BE2C (cell line): ENCODE measurements around the gene ATF6. TPM values are rescaled to one million over a fixed set of nuclear protein-coding genes. Genes with fewer than 3 reads are reported as not detected.

Source experiments
- DNase-seq: peaks from one replicate; pipeline ENCODE4 v3.0.0-alpha.2; 2020
- H3K27me3 ChIP-seq: fragments of 250-450 bp; sonication (Bioruptor Pico); 2 replicates; pipeline ENCODE4 v1.5.1; 2020; ENCODE audit warnings: mild to moderate bottlenecking
- H3K36me3 ChIP-seq: fragments of 250-450 bp; sonication (Bioruptor Pico); 2 replicates; pipeline ENCODE4 v1.5.1; 2020; ENCODE audit warnings: mild to moderate bottlenecking
- H3K4me1 ChIP-seq: fragments of 250-450 bp; sonication (Bioruptor Pico); 2 replicates; pipeline ENCODE4 v1.5.1; 2020
- H3K4me3 ChIP-seq: 2 replicates; pipeline ENCODE4 v1.5.1; 2011; ENCODE audit warnings: low read depth, low read length
- H3K9me3 ChIP-seq: fragments of 250-450 bp; sonication (Bioruptor Pico); 2 replicates; pipeline ENCODE4 v1.5.1; 2020
- polyA plus RNA-seq: library from polyadenylated mRNA; unstranded; fragments of >200 nt; gene quantifications from one replicate; pipeline ENCODE4 v1.2.1, GENCODE V29; 2012; ENCODE audit warnings: low read depth, missing spikeins; ENCODE audit not compliant: insufficient read length, insufficient read depth
- TF ChIP-seq, protein P1 (sequence below): IDR thresholded peaks from 2 replicates; pipeline ENCODE4 v1.5.1; 2012; ENCODE audit warnings: mild to moderate bottlenecking, low read depth, low read length

The ATF6 gene, protein sequence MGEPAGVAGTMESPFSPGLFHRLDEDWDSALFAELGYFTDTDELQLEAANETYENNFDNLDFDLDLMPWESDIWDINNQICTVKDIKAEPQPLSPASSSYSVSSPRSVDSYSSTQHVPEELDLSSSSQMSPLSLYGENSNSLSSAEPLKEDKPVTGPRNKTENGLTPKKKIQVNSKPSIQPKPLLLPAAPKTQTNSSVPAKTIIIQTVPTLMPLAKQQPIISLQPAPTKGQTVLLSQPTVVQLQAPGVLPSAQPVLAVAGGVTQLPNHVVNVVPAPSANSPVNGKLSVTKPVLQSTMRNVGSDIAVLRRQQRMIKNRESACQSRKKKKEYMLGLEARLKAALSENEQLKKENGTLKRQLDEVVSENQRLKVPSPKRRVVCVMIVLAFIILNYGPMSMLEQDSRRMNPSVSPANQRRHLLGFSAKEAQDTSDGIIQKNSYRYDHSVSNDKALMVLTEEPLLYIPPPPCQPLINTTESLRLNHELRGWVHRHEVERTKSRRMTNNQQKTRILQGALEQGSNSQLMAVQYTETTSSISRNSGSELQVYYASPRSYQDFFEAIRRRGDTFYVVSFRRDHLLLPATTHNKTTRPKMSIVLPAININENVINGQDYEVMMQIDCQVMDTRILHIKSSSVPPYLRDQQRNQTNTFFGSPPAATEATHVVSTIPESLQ
- 15.0 TPM for polyA plus RNA-seq

DNA sequence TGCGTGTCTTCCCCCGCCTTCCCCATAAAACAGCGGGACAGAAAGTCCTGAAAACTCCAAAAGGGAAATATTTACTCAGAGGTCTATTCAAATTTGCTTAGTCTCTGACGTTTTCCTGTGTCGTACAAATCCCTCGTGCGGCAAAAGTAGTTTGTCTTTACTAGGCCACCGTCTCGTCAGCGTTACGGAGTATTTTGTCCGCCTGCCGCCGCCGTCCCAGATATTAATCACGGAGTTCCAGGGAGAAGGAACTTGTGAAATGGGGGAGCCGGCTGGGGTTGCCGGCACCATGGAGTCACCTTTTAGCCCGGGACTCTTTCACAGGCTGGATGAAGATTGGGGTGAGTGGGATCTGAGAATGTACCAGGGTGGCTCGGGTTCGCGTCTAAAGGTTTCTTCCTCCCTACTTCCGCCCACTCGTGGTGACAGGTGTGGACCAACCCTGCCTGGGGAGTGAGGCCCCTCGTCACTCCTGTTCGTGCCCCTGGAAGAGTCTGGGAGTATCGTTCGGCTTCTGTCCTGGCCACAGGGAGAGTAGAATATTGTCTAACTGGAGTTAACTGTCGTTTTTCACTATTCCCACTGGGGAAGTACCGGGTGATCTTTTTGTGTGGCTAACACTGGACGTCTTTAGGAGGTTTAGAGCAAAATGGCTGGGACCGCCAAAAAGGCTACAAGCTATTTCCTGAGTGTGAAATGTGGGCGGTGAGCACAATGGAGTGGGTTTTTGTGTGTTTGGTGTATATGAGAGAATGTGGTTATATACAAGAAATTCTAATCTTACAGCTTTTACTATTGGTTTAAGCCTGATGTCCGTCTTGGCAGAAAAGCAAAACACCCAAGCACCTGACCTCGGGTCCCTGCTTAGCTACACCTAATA lies at the start of gene ATF6:
ATF6 (plus strand) TSS at position 219 of the 880 bp plus-strand sequence; CDS start at position 260, 41 bp downstream.
- H3K36me3 ChIP-seq: no peaks in the 10 kb centered on the region; the same call in 1 of the 2 replicates
- H3K9me3 ChIP-seq: no peaks in the 10 kb centered on the region
- no peaks in the 10 kb centered on the region for H3K4me1 ChIP-seq
- peak; percentile 82 for DNase-seq
- H3K27me3 ChIP-seq: no peaks in the 10 kb centered on the region
- TF ChIP-seq, protein P1, sequence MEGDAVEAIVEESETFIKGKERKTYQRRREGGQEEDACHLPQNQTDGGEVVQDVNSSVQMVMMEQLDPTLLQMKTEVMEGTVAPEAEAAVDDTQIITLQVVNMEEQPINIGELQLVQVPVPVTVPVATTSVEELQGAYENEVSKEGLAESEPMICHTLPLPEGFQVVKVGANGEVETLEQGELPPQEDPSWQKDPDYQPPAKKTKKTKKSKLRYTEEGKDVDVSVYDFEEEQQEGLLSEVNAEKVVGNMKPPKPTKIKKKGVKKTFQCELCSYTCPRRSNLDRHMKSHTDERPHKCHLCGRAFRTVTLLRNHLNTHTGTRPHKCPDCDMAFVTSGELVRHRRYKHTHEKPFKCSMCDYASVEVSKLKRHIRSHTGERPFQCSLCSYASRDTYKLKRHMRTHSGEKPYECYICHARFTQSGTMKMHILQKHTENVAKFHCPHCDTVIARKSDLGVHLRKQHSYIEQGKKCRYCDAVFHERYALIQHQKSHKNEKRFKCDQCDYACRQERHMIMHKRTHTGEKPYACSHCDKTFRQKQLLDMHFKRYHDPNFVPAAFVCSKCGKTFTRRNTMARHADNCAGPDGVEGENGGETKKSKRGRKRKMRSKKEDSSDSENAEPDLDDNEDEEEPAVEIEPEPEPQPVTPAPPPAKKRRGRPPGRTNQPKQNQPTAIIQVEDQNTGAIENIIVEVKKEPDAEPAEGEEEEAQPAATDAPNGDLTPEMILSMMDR: no peak
- peak within 1 kb of the TSS; percentile 78 for H3K4me3 ChIP-seq

DNA sequence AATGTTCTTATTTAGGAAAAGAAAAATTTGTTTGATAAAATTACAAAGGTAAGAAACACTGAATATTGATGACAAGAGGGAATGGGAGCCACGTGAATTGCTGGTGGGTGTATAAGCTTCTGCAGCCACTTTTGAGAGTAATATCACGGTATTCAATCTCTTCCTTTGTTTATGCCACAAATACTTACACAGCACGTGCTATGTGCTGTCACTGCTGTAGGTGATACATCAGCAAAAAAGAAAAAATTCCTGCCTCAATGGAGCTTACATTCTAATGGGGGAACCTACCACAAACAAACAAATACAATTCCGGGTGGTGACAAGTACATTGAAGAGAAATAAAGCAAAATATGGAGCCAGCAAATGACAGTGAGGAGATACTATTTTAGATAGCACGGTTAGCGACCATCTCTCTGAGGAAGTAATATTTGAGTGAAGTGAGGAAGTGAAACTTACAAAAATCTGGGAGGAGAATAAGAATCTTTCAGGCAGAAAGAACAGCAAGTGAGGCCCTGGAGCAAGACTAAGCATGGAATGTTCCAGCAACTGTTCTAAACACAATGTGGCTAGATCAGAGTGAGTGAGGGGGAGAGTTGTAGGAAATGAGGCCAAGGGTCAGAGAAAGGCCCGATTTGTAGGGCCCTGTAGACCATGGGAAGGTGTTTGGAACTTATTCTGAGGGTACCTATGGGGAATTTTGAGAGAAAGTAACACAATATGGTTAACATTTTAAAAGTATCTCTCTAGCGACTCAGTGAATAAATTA lies 47.4 kb upstream of the ATF6 start:
- H3K4me3 ChIP-seq: no peak overlapping the region
- H3K27me3 ChIP-seq: peaks cover 12% of the 10 kb centered on the region; the same call in 1 of the 2 replicates
- H3K4me1 ChIP-seq: no peaks in the 10 kb centered on the region
- H3K36me3 ChIP-seq: no peaks in the 10 kb centered on the region
- TF ChIP-seq, protein P1: no peak
- H3K9me3 ChIP-seq: no peaks in the 10 kb centered on the region
- DNase-seq: no peak

DNA sequence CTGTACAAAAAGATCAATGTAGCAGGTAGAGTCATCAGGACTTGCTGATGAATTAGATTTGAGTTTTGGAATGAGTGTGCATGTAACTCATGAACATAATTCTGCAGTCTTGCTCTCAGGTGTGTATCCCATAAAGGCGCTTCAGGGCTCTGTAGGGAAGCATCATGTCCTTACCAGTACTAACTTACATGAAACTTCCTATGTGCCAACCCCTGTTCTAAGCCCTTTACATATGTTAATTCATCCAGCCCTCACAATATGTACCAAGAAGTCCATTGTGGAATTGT lies 46.9 kb upstream of the ATF6 start:
- Histone ChIP-seq H3K27me3 (peaks cover 12% of the 10 kb centered on the region; the same call in 1 of the 2 replicates), H3K9me3 (no peaks in the 10 kb centered on the region), H3K4me1 (no peaks in the 10 kb centered on the region), H3K4me3 (no peak overlapping the region), H3K36me3 (no peaks in the 10 kb centered on the region)
- no peak for DNase-seq
- TF ChIP-seq, protein P1: no peak

DNA sequence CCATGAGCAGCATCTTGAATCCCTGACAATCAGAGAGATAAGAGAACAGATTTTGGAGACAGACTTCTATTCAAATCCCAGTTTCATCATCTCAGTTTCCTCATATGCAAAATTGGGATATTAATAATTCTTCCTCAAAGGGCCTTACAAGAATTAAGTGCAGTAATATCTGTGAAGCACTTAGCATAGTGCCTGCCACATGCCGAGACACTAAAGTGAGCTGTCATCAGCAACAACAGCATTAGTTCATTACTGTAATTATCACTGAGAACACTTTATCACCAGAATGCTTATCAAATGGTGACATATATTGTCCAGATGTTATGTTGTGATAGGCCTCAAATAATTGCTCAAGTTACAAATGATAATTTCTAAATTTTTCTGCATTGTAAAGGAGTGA lies 45.7 kb upstream of the ATF6 start:
- no peaks in the 10 kb centered on the region for H3K9me3 ChIP-seq
- TF ChIP-seq, protein P1: no peak
- no peaks in the 10 kb centered on the region for H3K4me1 ChIP-seq
- H3K4me3 ChIP-seq: no peak overlapping the region
- H3K27me3 ChIP-seq: peaks cover 16% of the 10 kb centered on the region
- no peaks in the 10 kb centered on the region for H3K36me3 ChIP-seq
- DNase-seq: no peak

DNA sequence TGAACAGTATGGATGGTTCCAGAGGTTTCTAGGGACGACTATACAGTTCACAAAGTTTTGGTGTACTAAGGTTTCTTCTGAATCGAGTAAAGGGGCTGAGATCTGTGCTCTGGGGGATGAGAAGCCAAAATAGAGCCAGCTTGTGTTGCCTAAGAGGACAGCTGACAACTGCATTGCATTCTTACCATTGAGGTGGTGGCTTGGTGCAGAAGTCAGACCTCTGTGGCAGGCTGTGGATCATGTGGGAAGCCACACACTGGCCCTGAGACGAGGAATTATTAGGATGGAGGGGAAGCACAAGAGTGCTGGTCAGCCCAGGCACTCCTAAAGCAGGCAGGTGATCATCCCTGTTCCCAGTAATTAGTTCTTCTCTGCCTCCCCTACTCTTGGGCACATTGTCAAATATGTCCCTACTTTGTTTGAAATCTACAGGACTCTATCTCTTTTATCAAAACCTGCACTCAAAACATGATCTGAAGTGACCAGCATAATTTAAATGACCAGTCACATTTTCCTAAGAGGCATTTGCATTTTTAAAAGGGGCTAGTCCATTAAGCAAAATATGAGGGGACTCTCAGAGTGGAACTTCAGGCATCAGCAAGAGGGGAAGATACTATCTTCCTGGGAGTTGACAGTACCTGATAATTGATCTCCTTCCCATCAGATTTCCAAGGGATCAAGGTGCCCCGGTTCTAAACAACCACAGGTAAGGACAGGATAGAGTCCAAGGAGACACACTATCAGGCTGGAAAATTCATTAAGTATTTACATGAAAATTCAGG lies 45.0 kb upstream of the ATF6 start, which contains the start of gene FCRLB:
FCRLB (plus strand) TSS at position 589 of the 782 bp plus-strand sequence. CDS start 1,129 bp downstream, outside the sequence.
- DNase-seq: no peak
- Histone ChIP-seq H3K4me1 (no peaks in the 10 kb centered on the region), H3K36me3 (no peaks in the 10 kb centered on the region), H3K9me3 (no peaks in the 10 kb centered on the region), H3K4me3 (no peak within 1 kb of the TSS), H3K27me3 (peaks cover 14% of the 10 kb centered on the region)
- TF ChIP-seq, protein P1: no peak
